ENCODE results near the gene SPG7.

The SPG7 gene

DNA sequence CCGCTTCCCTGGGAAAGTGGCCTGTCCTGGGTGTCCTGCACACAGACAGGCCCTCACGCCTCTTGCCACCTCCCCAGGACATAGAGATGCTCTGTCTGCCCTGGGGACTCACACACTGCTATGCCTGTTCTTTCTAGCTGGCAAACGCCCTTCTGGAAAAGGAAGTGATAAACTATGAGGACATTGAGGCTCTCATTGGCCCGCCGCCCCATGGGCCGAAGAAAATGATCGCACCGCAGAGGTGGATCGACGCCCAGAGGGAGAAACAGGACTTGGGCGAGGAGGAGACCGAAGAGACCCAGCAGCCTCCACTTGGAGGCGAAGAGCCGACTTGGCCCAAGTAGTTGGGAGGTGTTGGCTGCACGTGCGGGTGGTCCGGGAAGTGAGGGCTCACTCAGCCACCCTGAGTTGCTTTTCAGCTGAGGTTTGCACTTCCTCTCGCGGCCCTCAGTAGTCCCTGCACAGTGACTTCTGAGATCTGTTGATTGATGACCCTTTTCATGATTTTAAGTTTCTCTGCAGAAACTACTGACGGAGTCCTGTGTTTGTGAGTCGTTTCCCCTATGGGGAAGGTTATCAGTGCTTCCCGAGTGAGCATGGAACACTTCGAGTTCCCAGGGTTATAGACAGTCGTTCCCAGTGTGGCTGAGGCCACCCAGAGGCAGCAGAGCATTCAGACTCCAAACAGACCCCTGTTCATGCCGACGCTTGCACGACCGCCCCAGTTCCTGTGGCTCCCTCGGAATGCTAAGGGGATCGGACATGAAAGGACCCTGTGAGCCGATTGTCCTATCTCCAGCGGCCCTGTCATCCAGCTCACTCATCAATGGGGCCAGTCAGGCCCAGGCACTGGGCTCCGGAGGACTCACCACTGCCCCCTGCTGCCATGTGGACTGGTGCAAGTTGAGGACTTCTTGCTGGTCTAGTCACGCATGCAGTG lies 48.8 kb downstream of the SPG7 start:
- TF ChIP-seq, protein P1, sequence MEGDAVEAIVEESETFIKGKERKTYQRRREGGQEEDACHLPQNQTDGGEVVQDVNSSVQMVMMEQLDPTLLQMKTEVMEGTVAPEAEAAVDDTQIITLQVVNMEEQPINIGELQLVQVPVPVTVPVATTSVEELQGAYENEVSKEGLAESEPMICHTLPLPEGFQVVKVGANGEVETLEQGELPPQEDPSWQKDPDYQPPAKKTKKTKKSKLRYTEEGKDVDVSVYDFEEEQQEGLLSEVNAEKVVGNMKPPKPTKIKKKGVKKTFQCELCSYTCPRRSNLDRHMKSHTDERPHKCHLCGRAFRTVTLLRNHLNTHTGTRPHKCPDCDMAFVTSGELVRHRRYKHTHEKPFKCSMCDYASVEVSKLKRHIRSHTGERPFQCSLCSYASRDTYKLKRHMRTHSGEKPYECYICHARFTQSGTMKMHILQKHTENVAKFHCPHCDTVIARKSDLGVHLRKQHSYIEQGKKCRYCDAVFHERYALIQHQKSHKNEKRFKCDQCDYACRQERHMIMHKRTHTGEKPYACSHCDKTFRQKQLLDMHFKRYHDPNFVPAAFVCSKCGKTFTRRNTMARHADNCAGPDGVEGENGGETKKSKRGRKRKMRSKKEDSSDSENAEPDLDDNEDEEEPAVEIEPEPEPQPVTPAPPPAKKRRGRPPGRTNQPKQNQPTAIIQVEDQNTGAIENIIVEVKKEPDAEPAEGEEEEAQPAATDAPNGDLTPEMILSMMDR (IDR thresholded peaks at IDR 0.05; ENCODE audit: low read depth, low read length, missing control alignments): peak; percentile 91
- Histone ChIP-seq H3K4me3 (ENCODE audit: low read depth, low read length) (no peak overlapping the region), H3K27me3 (replicated peaks) (no peaks in the 10 kb centered on the region), H3K27ac (peak overlapping the region; percentile 5), H3K36me3 (replicated peaks) (peaks cover 34% of the 10 kb centered on the region)
- in situ Hi-C loops (cut with HindIII; ENCODE audit: low pct_ligation_motif_present, low sequenced_read_pairs): no loop called here
- DNase-seq: peak; percentile 79

DNA sequence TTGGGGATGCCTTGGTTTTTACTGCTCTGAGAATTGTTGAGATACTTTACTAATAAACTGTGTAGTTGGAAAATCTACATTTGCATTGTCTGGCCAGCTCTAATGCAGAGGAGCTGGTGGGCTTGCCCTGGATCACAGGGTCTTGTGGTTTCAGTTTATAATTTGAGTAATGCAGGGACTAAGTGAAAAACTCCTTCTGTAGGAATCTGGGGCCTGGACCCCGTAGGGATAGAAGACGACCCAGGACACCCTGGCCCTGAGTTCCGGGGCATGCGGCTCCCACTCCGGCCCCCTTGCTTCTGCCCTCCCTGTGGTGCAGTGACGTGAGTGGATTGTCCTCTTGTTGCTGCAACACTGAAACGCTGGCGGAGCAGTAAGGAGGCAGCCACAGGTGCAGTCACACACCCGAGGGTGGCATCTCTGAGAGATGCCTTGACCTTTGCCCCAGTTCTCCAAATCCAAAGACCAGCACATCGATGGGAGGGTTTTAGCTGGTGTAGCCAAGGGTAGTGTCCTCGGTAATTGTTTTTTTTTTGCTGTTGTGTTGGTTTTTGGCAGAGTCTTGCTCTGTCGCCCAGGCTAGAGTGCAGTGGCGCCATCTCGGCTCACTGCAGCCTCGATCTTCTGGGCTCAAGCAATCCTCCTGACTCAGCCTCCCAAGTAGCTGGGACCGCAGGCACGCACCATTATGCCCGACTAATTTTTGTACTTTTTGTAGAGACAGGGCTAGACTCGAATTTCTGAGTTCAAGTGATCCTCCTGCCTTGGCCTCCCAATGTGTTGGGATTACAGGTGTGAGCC lies 49.7 kb downstream of the SPG7 start:
- DNase-seq: no peak
- Histone ChIP-seq H3K27me3 (replicated peaks) (no peaks in the 10 kb centered on the region), H3K27ac (no peak overlapping the region), H3K4me3 (ENCODE audit: low read depth, low read length) (no peak overlapping the region), H3K36me3 (replicated peaks) (peaks cover 38% of the 10 kb centered on the region)
- in situ Hi-C loops (cut with HindIII; ENCODE audit: low pct_ligation_motif_present, low sequenced_read_pairs): no loop called here
- TF ChIP-seq, protein P1 (IDR thresholded peaks at IDR 0.05; ENCODE audit: low read depth, low read length, missing control alignments): no peak

DNA sequence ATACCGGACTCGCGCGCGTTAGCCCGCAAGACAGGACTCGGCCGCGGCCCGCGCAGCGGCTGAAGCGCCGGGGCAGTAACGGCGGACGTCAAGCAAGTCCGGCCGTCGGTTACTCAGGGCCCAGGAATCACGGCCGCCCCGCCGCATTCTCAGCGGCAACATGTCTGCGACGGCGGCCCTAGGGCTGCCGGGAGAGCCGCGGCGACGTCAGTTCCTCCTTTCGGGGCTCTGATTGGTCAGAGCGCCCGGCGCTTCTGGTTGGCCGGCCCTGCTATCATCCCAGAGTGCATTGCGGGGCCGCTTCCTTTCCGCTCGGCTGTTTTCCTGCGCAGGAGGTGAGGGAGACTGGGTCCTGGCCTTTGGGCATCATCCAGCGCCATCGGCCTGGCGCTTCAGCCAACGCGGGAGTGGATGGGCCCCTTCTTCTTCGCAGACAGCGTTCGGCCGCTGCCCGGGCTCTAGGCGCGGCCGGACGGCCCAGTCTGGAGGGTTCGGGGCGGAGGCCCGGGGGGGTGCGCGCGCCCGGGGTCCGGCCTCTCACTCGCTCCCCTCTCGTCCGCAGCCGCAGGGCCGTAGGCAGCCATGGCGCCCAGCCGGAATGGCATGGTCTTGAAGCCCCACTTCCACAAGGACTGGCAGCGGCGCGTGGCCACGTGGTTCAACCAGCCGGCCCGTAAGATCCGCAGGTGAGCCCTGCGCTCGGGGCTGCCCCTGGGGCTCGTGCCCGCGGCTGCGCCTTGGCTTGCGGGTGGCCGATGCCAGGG lies 52.4 kb downstream of the SPG7 start, which contains the start of gene RPL13:
RPL13 (plus strand) TSS at position 305 of the 764 bp plus-strand sequence; CDS start at position 583, 278 bp downstream.
- Histone ChIP-seq H3K27me3 (replicated peaks) (no peaks in the 10 kb centered on the region), H3K36me3 (replicated peaks) (peaks cover 53% of the 10 kb centered on the region), H3K27ac (peak within 1 kb of the TSS; percentile 98), H3K4me3 (ENCODE audit: low read depth, low read length) (peak within 1 kb of the TSS; percentile 86)
- TF ChIP-seq, protein P1 (IDR thresholded peaks at IDR 0.05; ENCODE audit: low read depth, low read length, missing control alignments): no peak
- in situ Hi-C loops (cut with HindIII; ENCODE audit: low pct_ligation_motif_present, low sequenced_read_pairs): no loop called here
- DNase-seq: peak; percentile 93

DNA sequence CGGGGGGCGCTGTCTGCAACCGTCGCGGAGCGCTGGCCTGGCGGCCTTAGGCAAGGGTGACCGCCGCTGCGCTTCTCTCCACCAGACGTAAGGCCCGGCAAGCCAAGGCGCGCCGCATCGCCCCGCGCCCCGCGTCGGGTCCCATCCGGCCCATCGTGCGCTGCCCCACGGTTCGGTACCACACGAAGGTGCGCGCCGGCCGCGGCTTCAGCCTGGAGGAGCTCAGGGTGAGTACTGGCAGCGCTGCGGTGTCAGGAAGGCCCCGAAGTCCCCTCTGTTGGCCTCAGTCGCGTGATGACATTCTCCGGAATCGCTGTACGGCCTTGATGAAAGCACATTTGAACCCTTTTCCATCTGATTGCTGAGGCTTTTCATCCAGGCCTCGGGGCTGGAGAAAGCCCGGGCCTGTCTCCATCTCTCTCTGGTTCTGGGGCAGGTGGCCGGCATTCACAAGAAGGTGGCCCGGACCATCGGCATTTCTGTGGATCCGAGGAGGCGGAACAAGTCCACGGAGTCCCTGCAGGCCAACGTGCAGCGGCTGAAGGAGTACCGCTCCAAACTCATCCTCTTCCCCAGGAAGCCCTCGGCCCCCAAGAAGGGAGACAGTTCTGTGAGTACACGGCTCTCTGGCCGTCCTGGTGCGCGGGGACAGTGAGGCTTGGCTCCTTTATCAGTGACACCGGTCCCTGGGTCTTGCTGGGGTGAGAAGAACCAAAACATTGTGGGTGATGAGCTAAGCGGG lies 53.1 kb downstream of the SPG7 start:
- Histone ChIP-seq H3K36me3 (replicated peaks) (peaks cover 47% of the 10 kb centered on the region), H3K27me3 (replicated peaks) (no peaks in the 10 kb centered on the region), H3K27ac (peak overlapping the region; percentile 98), H3K4me3 (ENCODE audit: low read depth, low read length) (peak overlapping the region; percentile 86)
- no peak for DNase-seq
- TF ChIP-seq, protein P1 (IDR thresholded peaks at IDR 0.05; ENCODE audit: low read depth, low read length, missing control alignments): no peak
- in situ Hi-C loops (cut with HindIII; ENCODE audit: low pct_ligation_motif_present, low sequenced_read_pairs): no loop called here
